ENCODE data around the gene NEU3. TPM values are rescaled to one million over a fixed set of nuclear protein-coding genes. Genes with fewer than 3 reads are reported as not detected.

Gene NEU3
- total RNA-seq, 1 donor from 2014 or later, result 12.7 TPM

- H3K4me1 Mint-ChIP-seq, result no peaks in the 10 kb centered on the region
- no peak for TF ChIP-seq CTCF (conservative IDR thresholded peaks at IDR 0.05)
- peaks cover 23% of the 10 kb centered on the region for H3K36me3 Mint-ChIP-seq (ENCODE audit: low read depth)
- no peaks in the 10 kb centered on the region for H3K27me3 Mint-ChIP-seq (ENCODE audit: low read depth)
- DNase-seq (ENCODE audit: low read depth, low spot score), result no peak
- no peak overlapping the region for H3K4me3 Mint-ChIP-seq
- no peaks in the 10 kb centered on the region for H3K9me3 Mint-ChIP-seq
- H3K27ac Mint-ChIP-seq (ENCODE audit: unreplicated experiment), result no peak overlapping the region
These were observed 17.3 kb upstream of the NEU3 start for GRCh38 chr11:74971424-74971823.

GRCh38 chr11:74978041-74978440 is 10.7 kb upstream of the NEU3 start:
- no peak for TF ChIP-seq CTCF (conservative IDR thresholded peaks at IDR 0.05)

GRCh38 chr11:74980634-74981033 is 8.1 kb upstream of the NEU3 start:
- Mint-ChIP-seq H3K4me3 (no peak overlapping the region), H3K27me3 (ENCODE audit: low read depth) (no peaks in the 10 kb centered on the region), H3K27ac (ENCODE audit: unreplicated experiment) (no peak overlapping the region), H3K36me3 (ENCODE audit: low read depth) (peaks cover 9% of the 10 kb centered on the region), H3K4me1 (no peaks in the 10 kb centered on the region), H3K9me3 (no peaks in the 10 kb centered on the region)
- DNase-seq (ENCODE audit: low read depth, low spot score), result no peak
- no peak for TF ChIP-seq CTCF (conservative IDR thresholded peaks at IDR 0.05)

More at GRCh38 chr11:74978041-74978440, 10.7 kb upstream of the NEU3 start:
- Mint-ChIP-seq H3K27me3 (ENCODE audit: low read depth) (no peaks in the 10 kb centered on the region), H3K9me3 (no peaks in the 10 kb centered on the region), H3K4me1 (no peaks in the 10 kb centered on the region), H3K36me3 (ENCODE audit: low read depth) (peaks cover 26% of the 10 kb centered on the region), H3K27ac (ENCODE audit: unreplicated experiment) (no peak overlapping the region), H3K4me3 (no peak overlapping the region)
- no peak for DNase-seq (ENCODE audit: low read depth, low spot score)

GRCh38 chr11:74981888-74982287 is 6.8 kb upstream of the NEU3 start:
- Mint-ChIP-seq H3K27me3 (ENCODE audit: low read depth) (no peaks in the 10 kb centered on the region), H3K27ac (ENCODE audit: unreplicated experiment) (no peak overlapping the region), H3K36me3 (ENCODE audit: low read depth) (peaks cover 9% of the 10 kb centered on the region), H3K4me3 (no peak overlapping the region), H3K9me3 (no peaks in the 10 kb centered on the region), H3K4me1 (no peaks in the 10 kb centered on the region)
- no peak for TF ChIP-seq CTCF (conservative IDR thresholded peaks at IDR 0.05)
- DNase-seq (ENCODE audit: low read depth, low spot score), result no peak

- TF ChIP-seq CTCF (conservative IDR thresholded peaks at IDR 0.05), result no peak
- no peak overlapping the region for H3K27ac Mint-ChIP-seq (ENCODE audit: unreplicated experiment)
- H3K36me3 Mint-ChIP-seq (ENCODE audit: low read depth), result peaks cover 9% of the 10 kb centered on the region
- H3K9me3 Mint-ChIP-seq, result no peaks in the 10 kb centered on the region
- peaks cover under 1% of the 10 kb centered on the region for H3K4me1 Mint-ChIP-seq
- DNase-seq (ENCODE audit: low read depth, low spot score), result no peak
- no peak overlapping the region for H3K4me3 Mint-ChIP-seq
- H3K27me3 Mint-ChIP-seq (ENCODE audit: low read depth), result no peaks in the 10 kb centered on the region
These were observed 4.7 kb upstream of the NEU3 start for GRCh38 chr11:74984070-74984469.

- Mint-ChIP-seq H3K9me3 (no peaks in the 10 kb centered on the region), H3K27ac (ENCODE audit: unreplicated experiment) (no peak overlapping the region), H3K36me3 (ENCODE audit: low read depth) (peaks cover 9% of the 10 kb centered on the region), H3K27me3 (ENCODE audit: low read depth) (no peaks in the 10 kb centered on the region), H3K4me3 (no peak overlapping the region), H3K4me1 (peaks cover 7% of the 10 kb centered on the region)
- no peak for TF ChIP-seq CTCF (conservative IDR thresholded peaks at IDR 0.05)
- DNase-seq (ENCODE audit: low read depth, low spot score), result no peak
These were observed 4.0 kb upstream of the NEU3 start for GRCh38 chr11:74984730-74985129.
